ENCODE measurements around the gene SETX. TPM values are rescaled to one million over a fixed set of nuclear protein-coding genes. Genes with fewer than 3 reads are reported as not detected.
A peak's percentile ranks its signal among the peaks of the same experiment; 100 is the strongest.

The SETX gene
- total RNA-seq, 1 donor from 2014 or later, result 45.6 TPM

DNA sequence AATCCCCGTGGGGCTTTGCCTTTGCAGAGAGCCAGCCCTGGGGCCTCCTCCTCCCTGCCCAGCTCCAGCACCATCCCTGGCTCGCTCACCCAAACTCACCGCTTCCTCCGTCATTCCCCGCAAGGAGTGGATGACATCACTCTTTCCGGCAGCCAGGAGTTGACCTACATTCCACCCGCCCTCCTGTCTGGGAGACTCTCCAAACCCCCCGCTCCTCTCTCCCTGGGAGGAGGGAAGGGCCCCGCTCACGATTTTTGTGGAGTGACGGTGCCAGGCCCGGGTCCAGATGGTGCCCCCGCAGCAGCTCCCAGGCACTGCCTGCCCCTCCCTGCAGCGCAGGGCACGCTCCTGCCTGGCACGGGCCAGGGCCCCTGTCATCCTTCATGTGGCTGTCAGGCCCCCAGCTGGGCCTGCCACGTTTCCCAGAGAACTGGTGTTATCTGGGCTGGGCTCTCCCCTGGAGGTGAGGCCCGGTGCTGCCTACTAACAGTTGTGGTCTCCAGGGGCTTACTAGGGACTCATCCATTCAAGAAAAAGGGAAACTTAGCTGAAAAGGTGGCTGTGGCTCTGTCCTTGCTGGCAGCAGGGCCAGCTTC is 140.7 kb downstream of the SETX start:
- peak overlapping the region; percentile 8 for H3K4me3 ChIP-seq (ENCODE audit: insufficient read depth, low read depth, low read length)
- H3K9me3 ChIP-seq (ENCODE audit: insufficient read depth, low read depth, low read length), result no peaks in the 10 kb centered on the region
- peaks cover 3% of the 10 kb centered on the region for H3K27me3 ChIP-seq (ENCODE audit: insufficient read depth, low read length)
- Mint-ChIP-seq H3K36me3 (ENCODE audit: low read depth, unreplicated experiment) (no peaks in the 10 kb centered on the region), H3K9me3 (ENCODE audit: unreplicated experiment) (peaks cover 1% of the 10 kb centered on the region), H3K4me1 (ENCODE audit: low read depth, unreplicated experiment) (peaks cover 11% of the 10 kb centered on the region), H3K27ac (ENCODE audit: unreplicated experiment) (peak overlapping the region; percentile 76), H3K27me3 (ENCODE audit: low read depth, unreplicated experiment) (peaks cover 33% of the 10 kb centered on the region), H3K4me3 (ENCODE audit: unreplicated experiment) (no peak overlapping the region)
- H3K27ac ChIP-seq (ENCODE audit: low read depth, low read length), result peak overlapping the region; percentile 62
- TF ChIP-seq EZH2 (IDR thresholded peaks at IDR 0.05; ENCODE audit: insufficient read depth, low read length), result no peak
- TF ChIP-seq, protein P1, sequence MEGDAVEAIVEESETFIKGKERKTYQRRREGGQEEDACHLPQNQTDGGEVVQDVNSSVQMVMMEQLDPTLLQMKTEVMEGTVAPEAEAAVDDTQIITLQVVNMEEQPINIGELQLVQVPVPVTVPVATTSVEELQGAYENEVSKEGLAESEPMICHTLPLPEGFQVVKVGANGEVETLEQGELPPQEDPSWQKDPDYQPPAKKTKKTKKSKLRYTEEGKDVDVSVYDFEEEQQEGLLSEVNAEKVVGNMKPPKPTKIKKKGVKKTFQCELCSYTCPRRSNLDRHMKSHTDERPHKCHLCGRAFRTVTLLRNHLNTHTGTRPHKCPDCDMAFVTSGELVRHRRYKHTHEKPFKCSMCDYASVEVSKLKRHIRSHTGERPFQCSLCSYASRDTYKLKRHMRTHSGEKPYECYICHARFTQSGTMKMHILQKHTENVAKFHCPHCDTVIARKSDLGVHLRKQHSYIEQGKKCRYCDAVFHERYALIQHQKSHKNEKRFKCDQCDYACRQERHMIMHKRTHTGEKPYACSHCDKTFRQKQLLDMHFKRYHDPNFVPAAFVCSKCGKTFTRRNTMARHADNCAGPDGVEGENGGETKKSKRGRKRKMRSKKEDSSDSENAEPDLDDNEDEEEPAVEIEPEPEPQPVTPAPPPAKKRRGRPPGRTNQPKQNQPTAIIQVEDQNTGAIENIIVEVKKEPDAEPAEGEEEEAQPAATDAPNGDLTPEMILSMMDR (IDR thresholded peaks at IDR 0.05; ENCODE audit: insufficient read depth, low read depth, low read length), result no peak
- H2AFZ ChIP-seq (ENCODE audit: low read depth, low read length), result peak overlapping the region; percentile 78
- H3K36me3 ChIP-seq (ENCODE audit: insufficient read depth, low read length), result no peaks in the 10 kb centered on the region
- H3K79me2 ChIP-seq (ENCODE audit: insufficient read depth, low read length), result no peaks in the 10 kb centered on the region
- H3K9ac ChIP-seq (ENCODE audit: low read length), result peak overlapping the region; percentile 73
- H3K4me2 ChIP-seq (ENCODE audit: low read length), result peak overlapping the region; percentile 74
- H3K4me1 ChIP-seq (ENCODE audit: insufficient read depth, low read length), result peaks cover 13% of the 10 kb centered on the region
- peak; percentile 95 for DNase-seq (ENCODE audit: low read depth)
- peaks cover 5% of the 10 kb centered on the region for H4K20me1 ChIP-seq (ENCODE audit: insufficient read depth, low read length)
- FAIRE-seq, result no peak

DNA sequence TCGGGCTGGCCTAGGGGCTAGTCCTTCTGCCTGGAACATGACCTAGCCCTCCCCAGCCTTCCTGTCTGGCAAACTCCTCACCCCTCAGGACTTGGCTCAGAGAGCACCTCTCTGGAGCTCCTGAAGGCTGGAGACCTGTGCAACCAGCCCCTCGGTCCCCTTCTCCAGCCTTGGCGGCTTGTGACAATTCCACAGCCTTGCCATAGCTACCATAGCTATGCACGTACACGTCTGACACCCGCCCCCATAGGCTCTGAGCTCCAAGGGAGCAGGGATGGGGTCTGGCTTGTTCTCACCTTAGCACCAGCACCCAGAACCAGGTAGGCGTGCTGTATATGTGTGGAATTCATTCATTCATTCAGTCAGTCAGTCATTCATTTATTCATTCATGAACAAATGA is 143.2 kb downstream of the SETX start:
- Histone ChIP-seq H3K27me3 (ENCODE audit: insufficient read depth, low read length) (no peaks in the 10 kb centered on the region), H3K4me3 (ENCODE audit: insufficient read depth, low read depth, low read length) (no peak overlapping the region), H3K4me2 (ENCODE audit: low read length) (no peak overlapping the region), H4K20me1 (ENCODE audit: insufficient read depth, low read length) (peaks cover 5% of the 10 kb centered on the region), H3K27ac (ENCODE audit: low read depth, low read length) (no peak overlapping the region), H3K4me1 (ENCODE audit: insufficient read depth, low read length) (peaks cover 13% of the 10 kb centered on the region), H3K79me2 (ENCODE audit: insufficient read depth, low read length) (no peaks in the 10 kb centered on the region), H3K9me3 (ENCODE audit: insufficient read depth, low read depth, low read length) (no peaks in the 10 kb centered on the region), H3K36me3 (ENCODE audit: insufficient read depth, low read length) (no peaks in the 10 kb centered on the region), H3K9ac (ENCODE audit: low read length) (no peak overlapping the region), H2AFZ (ENCODE audit: low read depth, low read length) (no peak overlapping the region)
- peaks cover 11% of the 10 kb centered on the region for H3K4me1 Mint-ChIP-seq (ENCODE audit: low read depth, unreplicated experiment)
- H3K9me3 Mint-ChIP-seq (ENCODE audit: unreplicated experiment), result peaks cover 1% of the 10 kb centered on the region
- TF ChIP-seq, protein P1 (IDR thresholded peaks at IDR 0.05; ENCODE audit: insufficient read depth, low read depth, low read length), result no peak
- no peak for TF ChIP-seq EZH2 (IDR thresholded peaks at IDR 0.05; ENCODE audit: insufficient read depth, low read length)
- no peaks in the 10 kb centered on the region for H3K36me3 Mint-ChIP-seq (ENCODE audit: low read depth, unreplicated experiment)
- no peak overlapping the region for H3K27ac Mint-ChIP-seq (ENCODE audit: unreplicated experiment)
- FAIRE-seq, result no peak
- DNase-seq (ENCODE audit: low read depth), result no peak
- no peak overlapping the region for H3K4me3 Mint-ChIP-seq (ENCODE audit: unreplicated experiment)
- H3K27me3 Mint-ChIP-seq (ENCODE audit: low read depth, unreplicated experiment), result peaks cover 40% of the 10 kb centered on the region

Other genes with a start within 250 kb of the SETX start
- gene NTNG2, start 192.9 kb downstream of the SETX start, total RNA-seq, result 2.4 and 2.5 TPM in 2 replicates
- gene TTF1, start 51.9 kb upstream of the SETX start, total RNA-seq, result 13.2 and 13.3 TPM in 2 replicates
- 0.36 TPM in 1 of 2 replicates, not detected in the other for gene CFAP77, start 55.2 kb upstream of the SETX start, total RNA-seq
- not detected in 2 replicates for gene BARHL1, start 227.6 kb upstream of the SETX start, total RNA-seq

Data from astrocyte (in vitro differentiated cells and primary cell).